GM21515 (cell line): ENCODE data around the gene CIC.

Source experiments
- ATAC-seq: cut with Tn5 transposase; IDR thresholded peaks from one replicate; pipeline ENCODE4 v1.9.1; 2021; ENCODE audit not compliant: unreplicated experiment

CIC gene

GRCh38 chr19:42286349-42287016 is 17.4 kb downstream of the CIC start:
- no peak for ATAC-seq

GRCh38 chr19:42287017-42287826 is 18.2 kb downstream of the CIC start:
- ATAC-seq, result no peak

DNA sequence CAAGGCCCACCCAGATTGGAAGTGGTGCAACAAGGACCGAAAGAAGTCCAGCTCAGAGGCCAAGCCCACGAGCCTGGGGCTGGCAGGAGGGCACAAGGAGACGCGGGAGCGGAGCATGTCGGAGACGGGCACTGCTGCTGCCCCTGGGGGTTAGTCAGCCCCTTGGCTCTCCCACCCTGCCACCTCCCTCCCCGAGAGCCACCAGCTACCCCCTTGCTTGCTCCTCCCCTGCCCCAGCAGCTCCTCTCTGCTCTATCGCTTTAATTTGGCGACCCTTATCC is 18.7 kb downstream of the CIC start:
- ATAC-seq, result no peak

DNA sequence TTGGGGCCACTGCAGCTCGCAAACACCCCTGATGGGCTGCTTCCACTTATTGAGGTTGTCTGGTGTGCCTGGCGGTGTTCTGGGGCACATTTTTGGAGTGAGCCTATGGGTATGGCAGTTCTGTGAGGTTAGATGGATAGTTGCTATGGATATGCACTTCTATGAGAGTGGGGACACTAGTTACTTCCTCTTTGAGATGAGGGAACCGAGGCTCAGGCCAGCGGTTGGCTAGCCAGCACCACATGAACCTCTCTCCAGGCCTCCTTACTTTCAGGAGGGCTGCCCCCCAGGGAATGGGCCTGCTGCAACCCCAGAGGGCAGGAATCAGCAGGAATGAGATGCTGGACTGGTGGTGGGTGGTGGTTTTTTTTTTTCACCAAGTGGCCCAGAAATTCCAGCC is 19.3 kb downstream of the CIC start:
- ATAC-seq, result no peak

DNA sequence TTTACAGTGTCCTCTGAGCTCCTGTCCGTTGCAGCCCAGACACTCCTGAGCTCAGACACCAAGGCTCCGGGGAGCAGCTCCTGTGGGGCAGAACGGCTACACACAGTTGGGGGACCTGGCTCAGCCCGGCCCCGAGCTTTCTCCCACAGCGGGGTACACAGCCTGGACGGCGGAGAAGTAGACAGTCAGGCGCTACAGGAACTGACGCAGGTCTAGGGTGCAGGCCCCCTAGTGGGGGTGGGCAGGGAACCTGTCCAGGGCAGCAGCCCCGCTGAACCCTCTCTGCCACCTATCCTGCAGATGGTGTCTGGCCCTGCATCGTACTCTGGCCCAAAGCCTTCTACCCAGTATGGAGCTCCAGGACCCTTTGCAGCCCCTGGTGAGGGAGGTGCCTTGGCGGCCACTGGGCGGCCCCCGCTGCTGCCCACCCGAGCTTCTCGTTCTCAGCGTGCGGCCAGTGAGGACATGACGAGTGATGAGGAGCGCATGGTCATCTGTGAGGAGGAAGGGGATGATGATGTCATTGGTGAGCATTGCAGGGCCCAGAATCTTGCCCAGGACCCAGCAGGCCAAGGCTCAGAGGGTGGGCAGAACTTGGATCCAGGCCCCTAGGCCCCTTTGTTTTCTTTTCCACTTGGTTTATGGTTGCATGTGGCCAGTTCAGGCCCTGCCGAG is 20.0 kb downstream of the CIC start:
- ATAC-seq, result no peak

GRCh38 chr19:42289556-42290041 is 20.5 kb downstream of the CIC start:
- ATAC-seq, result no peak

DNA sequence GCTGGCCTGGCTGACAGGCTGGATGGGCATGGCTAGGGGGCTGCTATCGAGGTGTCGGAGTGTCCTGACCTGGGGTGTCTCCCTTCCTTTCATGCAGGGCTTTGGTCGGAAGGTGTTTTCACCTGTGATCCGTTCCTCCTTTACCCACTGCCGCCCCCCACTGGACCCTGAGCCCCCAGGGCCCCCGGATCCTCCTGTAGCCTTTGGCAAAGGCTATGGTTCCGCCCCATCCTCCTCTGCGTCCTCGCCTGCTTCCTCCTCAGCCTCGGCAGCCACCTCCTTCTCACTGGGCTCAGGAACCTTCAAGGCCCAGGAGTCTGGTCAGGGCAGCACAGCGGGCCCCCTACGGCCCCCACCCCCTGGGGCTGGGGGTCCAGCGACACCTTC is 21.1 kb downstream of the CIC start:
- no peak for ATAC-seq

DNA sequence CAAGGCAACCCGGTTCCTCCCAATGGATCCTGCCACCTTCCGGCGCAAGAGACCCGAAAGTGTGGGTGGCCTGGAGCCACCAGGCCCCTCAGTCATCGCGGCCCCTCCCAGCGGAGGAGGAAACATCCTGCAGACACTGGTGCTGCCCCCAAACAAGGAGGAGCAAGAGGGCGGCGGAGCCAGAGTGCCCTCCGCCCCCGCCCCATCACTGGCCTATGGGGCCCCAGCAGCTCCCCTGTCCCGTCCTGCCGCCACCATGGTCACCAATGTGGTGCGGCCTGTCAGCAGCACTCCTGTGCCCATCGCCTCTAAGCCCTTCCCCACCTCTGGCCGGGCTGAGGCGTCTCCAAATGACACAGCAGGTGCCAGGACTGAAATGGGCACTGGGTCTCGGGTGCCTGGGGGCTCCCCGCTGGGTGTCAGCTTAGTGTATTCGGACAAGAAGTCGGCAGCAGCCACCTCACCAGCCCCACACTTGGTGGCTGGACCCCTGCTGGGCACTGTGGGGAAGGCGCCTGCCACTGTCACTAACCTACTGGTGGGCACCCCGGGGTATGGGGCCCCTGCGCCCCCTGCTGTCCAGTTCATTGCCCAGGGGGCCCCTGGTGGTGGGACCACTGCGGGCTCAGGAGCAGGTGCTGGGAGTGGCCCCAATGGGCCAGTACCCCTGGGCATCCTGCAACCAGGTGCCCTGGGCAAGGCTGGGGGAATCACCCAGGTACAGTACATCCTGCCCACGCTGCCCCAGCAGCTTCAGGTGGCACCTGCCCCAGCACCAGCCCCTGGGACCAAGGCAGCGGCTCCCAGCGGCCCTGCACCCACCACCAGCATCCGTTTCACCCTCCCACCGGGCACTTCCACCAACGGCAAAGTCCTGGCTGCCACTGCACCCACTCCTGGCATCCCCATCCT is 21.7 kb downstream of the CIC start:
- no peak for ATAC-seq

DNA sequence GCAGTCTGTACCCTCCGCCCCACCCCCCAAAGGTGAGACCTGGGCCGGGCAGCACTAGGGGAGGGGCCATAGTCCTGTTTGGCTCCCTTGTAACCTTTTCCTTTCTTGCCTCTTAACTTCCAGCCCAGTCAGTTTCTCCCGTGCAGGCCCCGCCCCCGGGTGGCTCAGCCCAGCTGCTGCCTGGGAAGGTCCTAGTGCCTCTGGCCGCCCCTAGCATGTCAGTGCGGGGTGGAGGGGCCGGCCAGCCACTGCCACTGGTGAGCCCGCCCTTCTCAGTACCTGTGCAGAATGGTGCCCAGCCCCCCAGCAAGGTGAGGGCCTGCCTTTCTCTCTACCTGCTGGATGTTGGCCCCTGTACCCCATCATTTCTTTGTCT is 22.4 kb downstream of the CIC start:
- ATAC-seq, result no peak

DNA sequence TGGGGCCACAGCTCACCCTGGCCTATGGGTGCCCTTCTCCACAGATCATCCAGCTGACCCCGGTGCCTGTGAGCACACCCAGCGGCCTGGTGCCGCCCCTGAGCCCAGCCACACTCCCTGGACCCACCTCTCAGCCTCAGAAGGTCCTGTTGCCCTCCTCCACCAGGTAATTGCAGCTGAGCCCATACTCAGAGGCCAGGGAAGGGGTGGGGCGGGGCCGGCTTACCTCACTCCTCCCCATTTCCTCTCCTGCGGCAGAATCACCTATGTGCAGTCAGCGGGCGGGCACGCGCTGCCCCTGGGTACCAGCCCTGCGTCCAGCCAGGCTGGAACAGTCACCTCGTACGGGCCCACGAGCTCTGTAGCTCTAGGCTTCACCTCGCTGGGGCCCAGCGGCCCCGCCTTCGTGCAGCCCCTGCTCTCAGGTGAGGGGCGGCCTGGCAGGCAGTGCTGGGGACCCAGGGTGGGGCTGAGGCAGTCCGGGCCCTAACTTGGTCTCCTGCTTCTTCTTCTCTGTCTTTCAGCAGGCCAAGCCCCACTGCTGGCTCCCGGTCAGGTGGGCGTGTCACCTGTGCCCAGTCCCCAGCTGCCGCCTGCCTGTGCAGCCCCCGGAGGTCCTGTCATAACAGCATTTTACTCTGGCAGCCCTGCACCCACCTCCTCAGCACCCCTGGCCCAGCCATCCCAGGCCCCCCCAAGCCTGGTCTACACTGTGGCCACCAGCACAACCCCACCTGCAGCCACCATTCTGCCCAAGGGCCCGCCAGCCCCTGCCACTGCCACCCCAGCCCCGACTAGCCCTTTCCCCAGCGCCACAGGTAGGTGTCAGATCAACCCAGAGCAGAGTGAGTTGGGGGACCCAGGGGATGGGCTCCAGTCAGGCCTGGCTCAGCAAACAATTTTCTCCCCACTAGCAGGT is 23.2 kb downstream of the CIC start:
- ATAC-seq, result no peak

GRCh38 chr19:42292963-42293362 is 23.9 kb downstream of the CIC start:
- ATAC-seq, result no peak

- no peak for ATAC-seq
Measured at GRCh38 chr19:42293540-42293939, 24.5 kb downstream of the CIC start.

DNA sequence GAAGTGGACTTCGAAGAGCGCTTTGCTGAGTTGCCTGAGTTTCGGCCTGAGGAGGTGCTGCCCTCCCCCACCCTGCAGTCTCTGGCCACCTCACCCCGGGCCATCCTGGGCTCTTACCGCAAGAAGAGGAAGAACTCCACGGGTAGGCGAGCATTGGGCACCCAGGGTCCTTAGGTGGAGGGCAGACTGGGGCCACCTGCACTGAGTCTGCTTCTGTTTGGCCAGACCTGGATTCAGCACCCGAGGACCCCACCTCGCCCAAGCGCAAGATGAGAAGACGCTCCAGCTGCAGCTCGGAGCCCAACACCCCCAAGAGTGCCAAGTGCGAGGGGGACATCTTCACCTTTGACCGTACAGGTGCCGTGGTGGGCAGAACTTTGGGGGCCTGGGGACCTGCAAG is 24.9 kb downstream of the CIC start:
- no peak for ATAC-seq

DNA sequence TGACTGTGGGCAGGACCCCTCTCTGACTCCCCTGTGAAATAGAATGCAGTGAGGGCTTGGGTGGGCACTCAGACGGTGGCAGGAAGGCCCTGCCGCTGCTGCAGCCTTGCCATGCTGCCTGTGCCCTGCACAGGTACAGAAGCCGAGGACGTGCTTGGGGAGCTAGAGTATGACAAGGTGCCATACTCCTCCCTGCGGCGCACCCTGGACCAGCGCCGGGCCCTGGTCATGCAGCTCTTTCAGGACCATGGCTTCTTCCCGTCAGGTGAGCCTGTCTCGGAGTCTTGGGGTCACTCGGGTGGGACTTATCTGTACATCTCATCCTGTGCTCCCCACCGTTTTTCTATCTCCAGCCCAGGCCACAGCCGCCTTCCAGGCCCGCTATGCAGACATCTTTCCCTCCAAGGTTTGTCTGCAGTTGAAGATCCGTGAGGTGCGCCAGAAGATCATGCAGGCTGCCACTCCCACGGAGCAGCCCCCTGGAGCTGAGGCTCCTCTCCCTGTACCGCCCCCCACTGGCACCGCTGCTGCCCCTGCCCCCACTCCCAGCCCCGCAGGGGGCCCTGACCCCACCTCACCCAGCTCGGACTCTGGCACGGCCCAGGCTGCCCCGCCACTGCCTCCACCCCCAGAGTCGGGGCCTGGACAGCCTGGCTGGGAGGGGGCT is 25.6 kb downstream of the CIC start:
- no peak for ATAC-seq

- ATAC-seq, result no peak
Measured at GRCh38 chr19:42295342-42295741, 26.3 kb downstream of the CIC start.

- ATAC-seq, result peak; percentile 52
Measured at GRCh38 chr19:42295831-42296525, 26.9 kb downstream of the CIC start.

DNA sequence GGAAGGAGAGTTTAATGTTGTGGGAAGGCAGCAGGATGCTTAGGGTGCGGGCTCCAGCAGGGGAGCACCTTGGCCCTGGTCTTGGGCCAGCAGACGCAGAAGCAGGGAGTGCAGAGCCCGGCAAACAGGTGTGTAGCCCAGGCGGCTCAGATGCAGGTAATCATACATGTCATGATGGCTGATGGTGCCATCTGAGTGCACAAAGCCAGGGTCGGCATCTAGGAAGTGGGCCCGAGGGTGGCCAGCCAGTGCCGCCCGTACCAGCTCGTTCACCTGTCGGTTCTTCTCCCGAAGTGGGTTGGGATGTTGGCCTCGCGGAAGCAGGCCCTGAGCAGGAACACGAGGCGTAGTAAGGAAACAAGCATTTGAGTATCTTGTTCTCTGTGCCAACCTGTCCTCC is 28.0 kb downstream of the CIC start:
- no peak for ATAC-seq

GRCh38 chr19:42301646-42302203 is 32.7 kb downstream of the CIC start, which contains the start of gene PRR19:
PRR19 (plus strand) TSS chr19:42302132; CDS start chr19:42309585, 7,453 bp downstream.
- peak; percentile 23 for ATAC-seq

- no peak for ATAC-seq
Measured at GRCh38 chr19:42303101-42303464, 34.0 kb downstream of the CIC start.
